GM10847 (cell line): ENCODE results near the gene CERKL.

Experiments
- POLR2A ChIP-seq: IDR thresholded peaks from 2 replicates; pipeline ENCODE4 v1.6.1; 2011; ENCODE audit not compliant: insufficient read length; ENCODE audit errors: extremely low read depth

Gene CERKL

DNA sequence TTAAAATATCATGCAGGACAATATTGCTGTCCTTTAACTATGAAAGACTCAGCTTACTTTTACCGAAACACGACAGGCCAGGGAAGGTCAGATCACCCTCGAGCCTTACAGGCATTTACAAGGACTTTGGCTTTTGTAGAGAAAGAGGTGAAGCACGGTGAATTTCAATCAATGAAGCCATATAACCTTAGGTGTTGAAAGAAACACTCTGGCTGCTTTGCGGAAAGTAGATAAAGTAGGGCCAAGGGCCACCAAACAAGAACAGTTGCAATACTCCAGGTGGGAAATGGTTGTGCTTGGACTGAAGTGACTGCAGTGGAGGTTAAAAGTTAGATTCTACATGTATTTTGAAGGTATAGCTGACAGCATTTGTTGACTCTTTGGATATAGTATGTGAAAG is 80.5 kb downstream of the CERKL start:
- TF ChIP-seq POLR2A: no peak

DNA sequence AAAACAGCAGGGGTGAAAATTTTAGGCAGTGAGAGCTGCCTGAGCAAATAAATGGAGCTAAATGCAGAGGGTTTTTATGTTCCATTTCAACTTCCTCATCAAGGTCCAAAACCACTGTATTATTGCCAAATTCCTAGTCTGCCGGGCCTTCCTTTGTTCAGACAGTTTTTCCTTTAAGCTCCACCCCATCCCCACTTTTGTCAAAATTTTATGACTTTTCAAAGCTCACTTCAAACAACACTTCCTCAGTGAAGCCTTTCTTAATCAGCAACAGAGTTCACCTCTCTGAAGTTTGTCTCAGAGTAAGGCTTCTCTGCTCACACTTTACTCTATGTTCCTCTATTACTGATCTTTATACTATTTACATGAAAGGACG is 81.3 kb downstream of the CERKL start:
- TF ChIP-seq POLR2A: no peak

DNA sequence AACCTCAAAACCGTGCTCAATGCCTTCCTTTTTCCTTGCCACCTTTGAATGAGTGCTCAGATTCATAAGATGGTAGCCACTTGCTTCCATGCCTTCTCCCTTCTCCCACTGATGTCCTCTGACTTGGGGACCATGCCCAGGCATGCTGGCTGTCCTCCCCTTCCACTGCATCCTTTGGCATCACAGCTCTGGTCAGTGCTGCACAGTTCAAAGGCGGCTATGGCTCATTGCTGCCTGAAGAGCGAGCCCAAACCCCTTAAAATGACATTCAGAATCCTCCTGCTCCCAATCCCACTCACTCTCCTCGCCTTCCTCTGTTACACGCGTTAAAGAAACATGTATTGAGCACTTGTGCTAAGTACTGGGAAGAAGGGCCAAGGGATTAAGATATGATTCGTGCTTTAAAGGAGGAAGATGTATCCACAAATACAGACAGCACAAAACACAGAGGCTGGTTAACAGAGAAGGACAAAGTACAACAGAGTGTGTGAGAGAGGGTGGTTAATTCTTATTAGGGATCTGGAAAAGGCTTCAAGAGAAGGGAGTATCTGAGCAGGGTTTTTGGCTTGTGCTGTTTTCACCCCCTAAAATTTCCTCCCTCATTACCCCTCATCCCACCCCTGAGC is 81.8 kb downstream of the CERKL start:
- TF ChIP-seq POLR2A: no peak

DNA sequence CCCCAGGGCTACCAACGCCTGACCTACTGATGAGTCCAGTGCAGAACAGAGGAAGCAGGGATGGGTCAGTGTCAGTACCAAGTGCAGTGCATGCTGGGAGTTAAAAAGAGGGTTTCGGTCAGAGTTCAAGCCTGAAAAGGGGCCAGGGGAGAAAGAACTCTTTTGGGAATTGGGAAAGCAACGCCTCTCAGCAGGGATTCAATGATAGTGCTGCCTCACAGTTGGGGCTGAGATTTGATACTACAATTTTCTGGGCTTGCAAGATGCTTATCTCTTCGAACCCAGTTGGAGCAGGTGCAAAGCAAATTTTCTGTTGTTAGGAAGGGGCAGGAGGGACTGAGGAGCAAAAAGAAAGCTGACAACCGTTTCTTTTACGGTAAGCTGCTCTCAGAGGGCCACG is 82.6 kb downstream of the CERKL start:
- no peak for TF ChIP-seq POLR2A

DNA sequence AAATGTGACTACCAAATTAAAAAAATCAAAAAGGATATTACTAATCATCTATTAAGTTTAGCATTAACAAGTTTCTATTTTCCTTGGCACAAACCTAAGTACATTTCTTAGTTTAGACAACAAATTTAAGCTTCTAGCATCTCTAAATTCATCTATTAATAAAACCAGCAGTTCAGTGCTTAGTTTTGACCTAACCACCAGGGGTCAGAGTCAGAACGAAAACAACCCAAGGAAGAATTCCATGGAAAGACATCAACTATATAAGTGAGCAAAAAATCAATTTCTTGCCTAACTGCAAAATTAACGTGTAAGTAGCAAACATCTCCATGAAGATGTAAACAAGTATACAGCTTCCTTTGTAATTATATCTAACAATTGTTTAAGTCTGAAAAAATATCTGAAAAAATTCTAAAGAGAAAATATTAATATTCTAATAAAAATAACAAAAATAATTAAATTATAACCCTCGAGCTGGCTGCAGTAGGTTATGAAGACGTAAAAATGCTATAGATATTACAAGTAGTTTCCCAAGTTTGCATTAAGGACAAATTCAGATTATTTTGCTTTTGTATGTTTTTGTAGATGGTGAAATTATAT is 83.7 kb downstream of the CERKL start:
- TF ChIP-seq POLR2A: no peak

DNA sequence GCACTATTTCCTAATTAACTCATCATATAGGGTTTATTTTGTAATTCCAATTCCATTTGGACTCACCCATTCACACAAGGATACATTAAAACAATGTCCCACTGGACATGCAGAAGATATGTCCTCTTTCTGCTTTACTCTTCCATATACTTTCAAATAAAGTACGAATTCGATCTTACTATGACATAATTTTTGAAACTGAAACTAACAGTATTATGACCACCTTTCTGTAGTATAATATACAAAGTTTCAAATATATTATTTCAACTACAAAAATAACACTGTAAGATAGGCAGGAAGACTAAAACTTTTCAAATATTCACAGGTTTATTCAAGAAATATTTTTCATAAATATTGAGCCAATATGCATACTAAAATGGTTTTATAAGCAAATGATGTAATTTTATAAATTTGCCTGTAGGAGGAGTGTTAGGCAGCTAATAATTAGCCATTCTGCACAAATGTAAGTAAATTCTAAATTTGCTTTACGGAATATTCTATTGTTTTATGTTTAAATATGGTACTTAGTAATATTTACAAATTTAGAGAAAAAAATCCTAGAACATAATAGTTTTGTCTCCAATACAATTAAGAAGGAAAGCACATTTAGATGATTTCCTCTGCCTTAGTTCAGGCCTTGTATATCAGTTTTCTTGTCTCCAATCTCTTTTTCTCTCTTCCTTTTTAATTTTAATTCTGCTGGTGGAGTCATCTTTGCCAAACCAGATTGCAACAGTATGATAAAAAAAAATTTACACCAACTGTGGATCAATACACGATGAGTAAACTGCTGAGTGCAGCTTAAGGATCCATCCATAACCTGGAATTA is 85.9 kb downstream of the CERKL start:
- no peak for TF ChIP-seq POLR2A

DNA sequence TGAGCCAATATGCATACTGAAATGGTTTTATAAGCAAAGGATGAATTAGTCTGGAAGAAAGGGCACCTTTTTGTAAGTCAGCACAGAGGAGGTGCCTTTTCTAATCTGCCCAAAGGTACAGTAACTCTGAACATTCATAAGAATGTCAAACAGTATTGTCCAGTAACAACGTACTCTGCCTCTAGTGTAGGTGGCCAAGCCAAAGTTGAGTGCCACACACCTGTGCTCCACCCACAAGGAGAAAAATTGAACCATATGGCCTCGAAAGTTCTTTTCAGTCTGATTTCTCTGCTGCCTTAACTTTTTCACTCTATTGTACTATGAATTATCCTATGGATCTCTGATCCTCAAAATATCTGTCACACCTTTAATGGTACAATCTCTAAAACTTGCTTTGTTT is 86.8 kb downstream of the CERKL start:
- no peak for TF ChIP-seq POLR2A

DNA sequence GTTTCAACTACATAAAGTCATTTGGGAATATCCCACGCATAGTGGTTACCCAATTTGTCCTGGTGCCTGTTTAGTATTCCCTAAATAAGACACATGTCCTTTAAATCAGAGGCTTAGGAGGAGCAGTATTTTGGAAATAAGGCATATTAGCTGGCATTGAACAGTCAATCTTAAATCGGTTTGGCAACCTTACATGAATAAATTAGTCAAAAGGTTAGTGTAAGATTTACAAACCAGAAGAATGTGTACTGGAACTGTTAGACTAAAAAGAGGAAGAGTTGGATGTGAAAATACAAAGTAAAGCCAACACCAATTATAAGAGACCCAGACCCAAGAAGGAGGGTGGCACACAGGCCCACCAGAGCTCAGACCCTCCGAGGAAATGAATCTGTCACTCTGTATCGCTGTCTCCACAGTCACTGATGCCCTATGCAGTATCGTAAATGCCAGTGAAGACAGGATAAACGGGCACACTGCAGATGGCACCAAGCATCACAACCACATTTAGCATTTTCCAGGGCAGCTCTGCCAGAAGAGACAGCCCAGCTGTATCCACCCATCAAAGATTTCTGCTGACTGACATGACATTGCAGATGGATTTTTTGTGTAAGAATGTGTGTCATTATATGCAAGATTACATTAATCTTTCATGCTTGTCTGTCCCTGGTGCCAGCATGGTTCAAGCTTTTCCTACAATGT is 90.4 kb downstream of the CERKL start:
- no peak for TF ChIP-seq POLR2A

DNA sequence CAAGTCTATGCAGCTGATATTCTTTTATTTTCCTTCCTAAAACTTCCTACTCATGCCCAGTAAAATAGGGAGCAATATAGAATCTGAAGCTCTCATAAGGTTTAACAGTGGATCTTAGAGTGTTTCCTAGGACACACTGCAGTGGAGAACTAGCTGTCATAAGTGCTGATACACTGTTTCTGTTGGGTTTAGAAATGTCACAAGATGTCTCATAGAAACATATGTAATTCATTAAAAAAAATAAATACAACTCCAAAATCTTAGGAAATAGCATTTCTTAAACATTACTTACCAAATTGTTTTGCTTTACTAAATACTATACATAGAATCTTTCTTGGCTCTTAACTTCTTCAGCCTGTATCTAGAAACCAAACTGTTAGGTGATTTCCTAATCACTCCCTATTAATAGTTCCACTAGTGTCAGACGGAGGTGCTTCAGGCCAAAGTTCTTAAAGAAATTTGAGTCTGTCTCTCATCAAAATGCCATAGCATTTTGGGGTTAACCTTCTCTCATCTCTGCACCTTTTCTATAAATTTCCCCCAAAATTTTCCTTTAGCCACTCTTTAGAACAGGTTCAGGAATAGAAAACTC is 93.7 kb downstream of the CERKL start:
- TF ChIP-seq POLR2A: no peak

DNA sequence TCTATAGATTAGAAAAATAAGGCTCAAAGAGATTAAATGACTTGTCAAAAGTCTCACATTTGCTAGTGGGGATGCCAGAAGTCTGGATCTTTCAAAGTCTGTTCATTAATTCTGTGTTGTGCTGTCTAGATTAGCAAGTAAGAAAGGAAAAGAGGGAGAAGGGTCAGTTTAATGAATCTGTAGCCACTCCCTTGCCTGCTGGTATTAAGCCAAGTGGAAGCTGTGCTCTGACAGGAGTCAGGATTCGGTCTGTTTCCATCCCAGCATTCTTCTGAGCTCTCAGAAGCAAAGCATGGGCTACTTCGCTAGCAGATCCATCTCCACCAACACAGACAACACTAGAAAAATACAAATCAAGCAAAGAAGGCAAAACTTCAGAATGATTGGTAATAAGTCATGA is 98.5 kb downstream of the CERKL start:
- no peak for TF ChIP-seq POLR2A

DNA sequence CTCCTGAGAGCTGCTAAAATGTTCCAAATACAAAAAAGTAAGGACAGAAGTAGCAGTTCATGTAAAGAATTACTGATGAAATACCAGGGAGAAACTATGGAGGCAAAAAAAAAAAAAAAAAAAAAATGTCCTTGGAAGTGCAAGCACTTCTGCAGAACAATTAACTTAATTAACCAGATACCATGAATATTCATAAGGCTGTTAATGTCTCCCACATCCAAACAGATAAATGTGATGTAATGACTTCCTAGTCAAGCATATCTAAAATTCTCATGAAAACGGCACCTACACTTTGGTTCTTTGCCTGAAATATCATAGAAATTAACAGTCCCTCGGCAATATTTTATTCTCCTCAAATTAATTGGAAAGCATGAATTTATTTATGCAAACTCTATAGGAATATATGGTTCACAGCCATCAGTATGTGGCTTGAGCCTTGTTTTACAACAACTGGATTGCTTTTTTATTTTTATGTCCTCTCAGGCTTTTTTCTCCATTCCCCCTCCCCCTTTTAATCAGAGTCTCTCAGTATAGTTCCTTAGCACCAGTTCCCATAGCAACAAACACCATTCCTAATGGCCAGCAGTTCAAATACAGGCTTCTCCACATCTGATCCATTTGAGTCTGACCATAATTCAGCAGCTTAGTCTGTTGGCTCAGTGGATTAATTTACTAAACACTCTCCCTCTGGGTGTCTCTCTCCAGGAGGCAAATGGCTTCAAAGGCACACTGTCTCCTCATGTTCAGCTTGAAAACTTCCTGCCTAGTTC is 102.7 kb downstream of the CERKL start:
- no peak for TF ChIP-seq POLR2A

DNA sequence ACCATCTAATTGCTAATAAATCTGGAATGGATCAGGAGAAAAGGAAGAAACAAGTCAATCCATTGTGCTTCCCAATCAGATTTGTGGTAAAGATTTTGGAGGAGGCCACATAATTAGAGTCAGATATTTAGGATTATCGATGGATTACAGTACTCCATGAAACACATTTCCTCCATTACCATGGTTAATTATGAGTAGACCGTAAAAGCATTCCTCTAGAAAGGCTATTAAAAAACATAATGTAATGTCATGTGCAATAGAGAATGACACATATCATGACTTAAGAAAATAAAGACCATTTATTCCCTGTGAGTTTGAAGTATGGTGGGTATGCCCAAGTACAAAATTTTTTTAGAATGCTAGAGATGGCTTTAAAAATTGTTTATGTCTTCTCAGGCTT is 103.7 kb downstream of the CERKL start:
- TF ChIP-seq POLR2A: no peak

DNA sequence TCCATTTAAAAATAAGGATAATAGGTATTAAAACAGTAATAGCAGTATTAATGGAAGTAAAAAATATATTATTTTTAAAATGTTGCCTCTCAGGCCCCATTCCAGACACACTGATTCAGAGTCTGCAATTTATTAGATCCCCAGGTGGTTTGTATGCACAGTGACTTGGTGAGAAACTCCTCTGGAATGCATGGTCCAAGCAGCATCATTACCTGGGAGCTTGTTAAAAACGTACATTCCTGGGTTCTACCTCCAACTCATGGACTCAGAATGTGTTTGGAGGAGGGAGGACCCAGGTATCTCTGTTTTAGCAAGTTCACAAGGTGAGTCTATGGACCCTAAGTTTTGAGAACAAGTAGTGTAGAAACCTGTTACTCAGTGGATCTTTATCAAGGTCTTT is 104.1 kb downstream of the CERKL start:
- no peak for TF ChIP-seq POLR2A

DNA sequence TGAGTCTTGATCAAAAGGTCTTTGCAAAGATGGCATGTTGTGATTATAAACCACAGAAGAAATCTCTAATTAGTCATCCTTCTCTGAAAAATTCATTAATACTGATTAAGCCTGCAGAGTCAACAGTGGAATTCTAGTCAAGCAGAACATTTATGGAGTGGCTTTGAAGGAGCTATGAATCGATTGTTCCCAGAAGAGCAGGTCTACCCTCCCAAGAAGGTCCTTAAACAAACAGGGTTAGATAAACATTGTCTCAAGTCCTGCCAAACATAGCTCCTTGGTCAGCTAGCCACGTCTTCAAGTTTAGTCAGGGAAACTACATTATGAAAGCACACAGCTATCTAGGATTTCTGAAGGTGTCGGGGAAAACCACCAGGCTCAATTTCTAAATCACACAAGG is 110.8 kb downstream of the CERKL start:
- TF ChIP-seq POLR2A: no peak

DNA sequence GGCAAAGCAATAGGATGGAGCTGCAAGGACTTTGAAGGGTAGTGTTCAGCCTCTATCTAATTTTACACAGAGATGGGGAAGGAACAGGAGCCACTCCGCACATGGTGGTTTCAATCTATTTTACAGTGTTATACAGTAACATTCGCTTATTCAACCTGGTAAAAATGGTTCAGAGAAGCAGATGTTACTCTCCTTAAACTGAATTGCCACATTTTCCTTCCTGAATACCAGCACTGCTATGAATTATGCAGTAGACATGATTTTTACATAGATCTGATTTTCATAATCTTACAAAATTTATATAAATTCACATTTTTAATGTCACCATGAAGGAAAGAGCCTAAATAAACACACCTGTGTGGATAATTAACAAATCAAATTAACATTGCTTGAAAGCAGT is 114.7 kb downstream of the CERKL start:
- no peak for TF ChIP-seq POLR2A
